CD4-positive, alpha-beta T cell (primary cell): ENCODE measurements around the gene TMC4. TPM values are rescaled to one million over a fixed set of nuclear protein-coding genes. Genes with fewer than 3 reads are reported as not detected.

Source experiments
- ATAC-seq: fragments of 200-7000 bp; cut with Tn5 transposase; one replicate; pipeline ENCODE4 v1.10.0; 2022; ENCODE audit warnings: mild to moderate bottlenecking; ENCODE audit not compliant: poor library complexity
- CTCF ChIA-PET: fragments of 350-600 bp; sonication (Branson Sonifier 250); formaldehyde crosslinking; loops from one replicate; lab custom pipeline; 2021; ENCODE audit warnings: antibody characterized with exemption, inconsistent platforms; lab: Charles Lee
- POLR2A ChIA-PET: fragments of 350-600 bp; sonication (Branson Sonifier 250); formaldehyde crosslinking; loops from one replicate; lab custom pipeline; 2021; ENCODE audit warnings: antibody characterized with exemption, inconsistent platforms; lab: Charles Lee
- DNase-seq, 14 experiments: peaks; one replicate each; pipeline ENCODE4 v3.0.0-alpha.2; 2013 to 2020; ENCODE audit warnings: mixed read lengths in 2 of 14
- H3K27ac ChIP-seq, 2 donors: one replicate each; pipeline versions ENCODE4 v1.5.1 to v1.7.0; 2013; ENCODE audit warnings: low read length in 2 of 2, low read depth in 1 of 2, mild to moderate bottlenecking in 1 of 2
- H3K27me3 ChIP-seq, 2 experiments: 1 replicate in 1 of 2; 2 replicates in 1 of 2; pipeline versions ENCODE4 v1.6.1 to v1.7.0; 2013; ENCODE audit warnings: low read length in 2 of 2, control low read depth in 1 of 2, mild to moderate bottlenecking in 1 of 2, moderate library complexity in 1 of 2; ENCODE audit not compliant: insufficient read depth in 2 of 2, control insufficient read depth in 1 of 2
- H3K36me3 ChIP-seq: one replicate; pipeline ENCODE4 v1.6.1; 2013; ENCODE audit warnings: low read length, control low read depth; ENCODE audit not compliant: insufficient read depth
- H3K4me1 ChIP-seq: one replicate; pipeline ENCODE4 v1.6.1; 2013; ENCODE audit warnings: low read length, control low read depth; ENCODE audit not compliant: insufficient read depth
- H3K4me3 ChIP-seq: one replicate; pipeline ENCODE4 v1.5.1; 2013; ENCODE audit warnings: mild to moderate bottlenecking, low read length, moderate library complexity
- H3K9me3 ChIP-seq, 2 experiments: 1 replicate in 1 of 2; 2 replicates in 1 of 2; pipeline versions ENCODE4 v1.6.1 to v1.7.0; 2013; ENCODE audit warnings: low read length in 2 of 2, mild to moderate bottlenecking in 2 of 2, control low read depth in 1 of 2, moderate library complexity in 1 of 2; ENCODE audit not compliant: control insufficient read depth in 1 of 2, insufficient read depth in 1 of 2
- H3K27ac Mint-ChIP-seq: one replicate; pipeline ENCODE4 v1.8.0; 2020; ENCODE audit warnings: mixed read lengths
- H3K27me3 Mint-ChIP-seq: one replicate; pipeline ENCODE4 v1.8.0; 2021; ENCODE audit warnings: mixed read lengths
- H3K36me3 Mint-ChIP-seq: one replicate; pipeline ENCODE4 v1.8.0; 2021; ENCODE audit warnings: low read depth, mixed read lengths
- H3K4me1 Mint-ChIP-seq: one replicate; pipeline ENCODE4 v1.8.0; 2021; ENCODE audit warnings: low read depth, mixed read lengths
- H3K4me3 Mint-ChIP-seq: one replicate; pipeline ENCODE4 v1.8.0; 2020; ENCODE audit warnings: mild to moderate bottlenecking, mixed read lengths
- H3K9me3 Mint-ChIP-seq: one replicate; pipeline ENCODE4 v1.8.0; 2020; ENCODE audit warnings: mixed read lengths
- intact Hi-C, 2 experiments: fragments of 100-400 bp; cut with DNase I in 1 of 2; cut with micrococcal nuclease in 1 of 2; formaldehyde crosslinking; loops; one replicate each; pipeline versions ENCODE4 v1.15.1 to v1.9.0; 2023 to 2025; cut with DNase I, micrococcal nuclease
- total RNA-seq, 174 experiments: library from RNA in 2 of 174; stranded (reverse) in 2 of 174; gene quantifications; one replicate each; pipeline ENCODE4 v1.2.3 and lab custom pipeline; 2021 to 2026
- TF ChIP-seq, protein P1 (sequence below): fragments of 200-600 bp; IDR thresholded peaks from one replicate; pipeline ENCODE4 v1.8.0; 2022; ENCODE audit warnings: antibody characterized with exemption, mild to moderate bottlenecking

The TMC4 gene
- total RNA-seq, 2 experiments from 2014 or later: 0.84 to 1.5 TPM

DNA sequence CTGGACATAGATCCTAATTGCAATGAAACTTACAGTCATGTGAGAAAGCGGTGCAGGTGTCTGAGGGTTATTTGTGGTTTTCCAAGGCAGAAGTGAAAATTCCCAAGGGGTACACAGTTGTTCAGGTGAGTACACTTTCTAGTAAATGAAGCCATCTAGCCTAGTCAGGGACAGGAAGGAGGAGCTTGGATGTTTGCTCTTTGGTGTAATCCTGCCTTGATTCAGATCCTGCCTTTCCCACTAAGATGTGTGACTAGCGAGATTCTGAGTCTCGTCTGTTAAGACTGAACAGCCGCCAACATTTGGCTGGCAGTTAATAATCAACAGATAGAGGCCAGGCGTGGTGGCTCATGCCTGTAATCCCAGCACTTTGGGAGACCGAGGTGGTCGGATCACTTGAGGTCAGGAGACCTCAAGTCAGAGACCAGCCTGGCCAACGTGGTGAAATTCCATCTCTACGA, 30.2 kb upstream of the TMC4 start:
- DNase-seq: no peak
- H3K27me3 ChIP-seq: no peaks in the 10 kb centered on the region
- no peaks in the 10 kb centered on the region for H3K9me3 Mint-ChIP-seq
- H3K27me3 Mint-ChIP-seq: no peaks in the 10 kb centered on the region
- H3K4me3 Mint-ChIP-seq: peak overlapping the region; percentile 73
- peak overlapping the region; percentile 93 for H3K27ac Mint-ChIP-seq
- no peak for ATAC-seq
- no peak overlapping the region for H3K27ac ChIP-seq
- H3K4me1 ChIP-seq: peaks cover 83% of the 10 kb centered on the region
- peaks cover 68% of the 10 kb centered on the region for H3K4me1 Mint-ChIP-seq
- TF ChIP-seq, protein P1, sequence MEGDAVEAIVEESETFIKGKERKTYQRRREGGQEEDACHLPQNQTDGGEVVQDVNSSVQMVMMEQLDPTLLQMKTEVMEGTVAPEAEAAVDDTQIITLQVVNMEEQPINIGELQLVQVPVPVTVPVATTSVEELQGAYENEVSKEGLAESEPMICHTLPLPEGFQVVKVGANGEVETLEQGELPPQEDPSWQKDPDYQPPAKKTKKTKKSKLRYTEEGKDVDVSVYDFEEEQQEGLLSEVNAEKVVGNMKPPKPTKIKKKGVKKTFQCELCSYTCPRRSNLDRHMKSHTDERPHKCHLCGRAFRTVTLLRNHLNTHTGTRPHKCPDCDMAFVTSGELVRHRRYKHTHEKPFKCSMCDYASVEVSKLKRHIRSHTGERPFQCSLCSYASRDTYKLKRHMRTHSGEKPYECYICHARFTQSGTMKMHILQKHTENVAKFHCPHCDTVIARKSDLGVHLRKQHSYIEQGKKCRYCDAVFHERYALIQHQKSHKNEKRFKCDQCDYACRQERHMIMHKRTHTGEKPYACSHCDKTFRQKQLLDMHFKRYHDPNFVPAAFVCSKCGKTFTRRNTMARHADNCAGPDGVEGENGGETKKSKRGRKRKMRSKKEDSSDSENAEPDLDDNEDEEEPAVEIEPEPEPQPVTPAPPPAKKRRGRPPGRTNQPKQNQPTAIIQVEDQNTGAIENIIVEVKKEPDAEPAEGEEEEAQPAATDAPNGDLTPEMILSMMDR: no peak
- H3K36me3 Mint-ChIP-seq: peaks cover 76% of the 10 kb centered on the region
- intact Hi-C loops: loop anchor here in 1 of 2 experiments (5.0 to 10.0 kb wide), 2 partner anchors 86 to 262 kb away; partner anchors contain the start of genes LENG9, PRPF31 and TFPT
- peaks cover 69% of the 10 kb centered on the region for H3K36me3 ChIP-seq
- CTCF ChIA-PET: no interaction called here
- POLR2A ChIA-PET: interaction anchor here (1.3 to 4.9 kb wide), 2 partner anchors 13 to 66 kb away, joined by 4 to 148 read pairs; partner anchors contain the start of genes CNOT3, MBOAT7 and TSEN34
- H3K9me3 ChIP-seq: no peaks in the 10 kb centered on the region
- H3K4me3 ChIP-seq: no peak overlapping the region

DNA sequence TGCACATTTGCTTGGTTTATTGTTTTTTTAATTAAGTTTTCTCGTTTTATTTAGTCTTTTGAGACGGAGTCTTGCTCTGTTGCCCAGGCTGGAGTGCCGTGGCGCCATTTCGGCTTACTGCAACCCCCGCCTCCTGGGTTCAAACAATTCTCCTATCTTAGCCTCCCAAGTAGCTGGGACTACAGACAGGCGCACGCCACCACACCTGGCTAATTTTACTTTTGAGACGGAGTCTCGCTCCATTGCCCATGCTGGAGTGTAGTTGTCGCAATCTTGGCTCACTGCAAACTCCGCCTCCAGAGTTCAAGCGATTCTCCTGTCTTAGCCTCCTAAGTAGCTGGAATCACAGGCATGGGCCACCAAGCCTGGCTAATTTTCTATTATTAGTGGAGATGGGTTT, 29.0 kb upstream of the TMC4 start:
- Histone ChIP-seq H3K4me1 (peaks cover 71% of the 10 kb centered on the region), H3K27me3 (no peaks in the 10 kb centered on the region), H3K4me3 (peak overlapping the region; percentile 68), H3K9me3 (no peaks in the 10 kb centered on the region), H3K27ac (peak overlapping the region in 1 of 2 donors; percentile 95), H3K36me3 (peaks cover 58% of the 10 kb centered on the region)
- ChIA-PET CTCF (no interaction called here), POLR2A (interaction anchor here (1.3 to 4.9 kb wide), 2 partner anchors 12 to 87 kb away, joined by 10 to 148 read pairs; partner anchors contain the start of genes MBOAT7, PRPF31, TFPT and TSEN34)
- Mint-ChIP-seq H3K27ac (peak overlapping the region; percentile 93), H3K4me3 (peak overlapping the region; percentile 99), H3K36me3 (peaks cover 64% of the 10 kb centered on the region), H3K27me3 (no peaks in the 10 kb centered on the region), H3K4me1 (peaks cover 56% of the 10 kb centered on the region), H3K9me3 (no peaks in the 10 kb centered on the region)
- ATAC-seq: no peak
- DNase-seq: no peak
- intact Hi-C loops: loop anchor here (2.0 to 10.0 kb wide), 3 partner anchors 43 to 263 kb away; partner anchors contain the start of genes LENG1 (in 1 of the 2), LENG9 (in 1 of the 2), PRPF31 (in 1 of the 2) and TFPT (in 1 of the 2)
- TF ChIP-seq, protein P1: no peak

DNA sequence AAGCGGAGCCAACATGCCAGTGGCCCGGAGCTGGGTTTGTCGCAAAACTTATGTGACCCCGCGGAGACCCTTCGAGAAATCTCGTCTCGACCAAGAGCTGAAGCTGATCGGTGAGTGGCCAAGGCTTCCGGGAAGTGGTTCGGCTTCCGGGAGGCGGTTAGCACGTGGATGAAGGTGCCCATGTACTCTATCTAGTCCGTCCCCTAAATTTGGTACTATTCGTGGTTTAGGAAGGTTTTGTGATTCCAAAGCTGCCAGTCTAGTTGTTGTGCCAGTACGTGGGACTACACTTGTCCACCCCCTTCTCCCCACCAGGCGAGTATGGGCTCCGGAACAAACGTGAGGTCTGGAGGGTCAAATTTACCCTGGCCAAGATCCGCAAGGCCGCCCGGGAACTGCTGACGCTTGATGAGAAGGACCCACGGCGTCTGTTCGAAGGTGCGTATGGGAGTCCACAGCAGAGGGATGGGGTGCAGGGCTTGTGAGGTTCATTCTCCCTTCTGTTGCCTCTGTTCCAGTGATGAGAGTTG, 28.3 kb upstream of the TMC4 start:
- ATAC-seq (no peak), DNase-seq (peak in 1 of 14 experiments; percentile 22)
- H3K4me3 ChIP-seq: peak overlapping the region; percentile 68
- H3K36me3 ChIP-seq: peaks cover 51% of the 10 kb centered on the region
- no peaks in the 10 kb centered on the region for H3K27me3 Mint-ChIP-seq
- peak overlapping the region; percentile 99 for H3K4me3 Mint-ChIP-seq
- intact Hi-C loops: loop anchor here (2.0 to 10.0 kb wide), 3 partner anchors 42 to 264 kb away; partner anchors contain the start of genes LENG1 (in 1 of the 2), LENG9 (in 1 of the 2), PRPF31 (in 1 of the 2) and TFPT (in 1 of the 2)
- ChIA-PET POLR2A (interaction anchor here (0.9 to 4.9 kb wide), 9 partner anchors 9 to 1453 kb away, joined by 3 to 148 read pairs (median 10); partner anchors contain the start of genes CNOT3, LENG1, MBOAT7 and PRPF31), CTCF (interaction anchor here (3.8 kb wide), 1 partner anchor 11 kb away, joined by 19 read pairs; the partner anchor contains the start of genes MBOAT7 and TSEN34)
- H3K27me3 ChIP-seq: no peaks in the 10 kb centered on the region
- H3K9me3 Mint-ChIP-seq: no peaks in the 10 kb centered on the region
- H3K9me3 ChIP-seq: no peaks in the 10 kb centered on the region
- H3K27ac Mint-ChIP-seq: peak overlapping the region; percentile 93
- H3K27ac ChIP-seq: peak overlapping the region; percentile 93 to 95
- peaks cover 48% of the 10 kb centered on the region for H3K4me1 Mint-ChIP-seq
- TF ChIP-seq, protein P1: no peak
- peaks cover 63% of the 10 kb centered on the region for H3K4me1 ChIP-seq
- H3K36me3 Mint-ChIP-seq: peaks cover 57% of the 10 kb centered on the region
